MM.1S (cell line): Measurements from ENCODE around the gene OLIG1.

ENCODE experiments used
- CTCF ChIP-seq: fragments of 300-600 bp; sonication (generic); IDR thresholded peaks from 2 replicates; pipeline ENCODE4 v1.5.1; 2016; ENCODE audit warnings: antibody characterized with exemption, low read length, mixed read lengths
- EZH2 ChIP-seq: fragments of 300-600 bp; sonication (generic); optimal IDR thresholded peaks from 2 replicates; pipeline ENCODE3; 2017; ENCODE audit warnings: low read depth, mild to moderate bottlenecking, antibody characterized with exemption, low read length, mixed read lengths
- EZH2phosphoT487 ChIP-seq: fragments of 300-600 bp; sonication (generic); IDR thresholded peaks from 2 replicates; pipeline ENCODE4 v1.6.1; 2018; ENCODE audit warnings: antibody characterized with exemption, low read length

GRCh38 chr21:33096426-33096825 is 26.5 kb downstream of the OLIG1 start:
- TF ChIP-seq CTCF (no peak), EZH2phosphoT487 (no peak), EZH2 (no peak)
